Ureter (tissue), 1 donor: ENCODE results near the gene GMFB. TPM values are rescaled to one million over a fixed set of nuclear protein-coding genes. Genes with fewer than 3 reads are reported as not detected.

Experiments used
- DNase-seq: peaks from one replicate; pipeline ENCODE4 v3.0.0-alpha.2; 2020; ENCODE audit warnings: low spot score
- total RNA-seq: library from RNA; stranded (reverse); gene quantifications from one replicate; pipeline ENCODE4 v1.2.4, GENCODE V29; 2023
- donor health status: DM: yes; HTN: yes; CAD: no.

The GMFB gene
- total RNA-seq, 1 donor from 2014 or later = 35.9 TPM

DNA sequence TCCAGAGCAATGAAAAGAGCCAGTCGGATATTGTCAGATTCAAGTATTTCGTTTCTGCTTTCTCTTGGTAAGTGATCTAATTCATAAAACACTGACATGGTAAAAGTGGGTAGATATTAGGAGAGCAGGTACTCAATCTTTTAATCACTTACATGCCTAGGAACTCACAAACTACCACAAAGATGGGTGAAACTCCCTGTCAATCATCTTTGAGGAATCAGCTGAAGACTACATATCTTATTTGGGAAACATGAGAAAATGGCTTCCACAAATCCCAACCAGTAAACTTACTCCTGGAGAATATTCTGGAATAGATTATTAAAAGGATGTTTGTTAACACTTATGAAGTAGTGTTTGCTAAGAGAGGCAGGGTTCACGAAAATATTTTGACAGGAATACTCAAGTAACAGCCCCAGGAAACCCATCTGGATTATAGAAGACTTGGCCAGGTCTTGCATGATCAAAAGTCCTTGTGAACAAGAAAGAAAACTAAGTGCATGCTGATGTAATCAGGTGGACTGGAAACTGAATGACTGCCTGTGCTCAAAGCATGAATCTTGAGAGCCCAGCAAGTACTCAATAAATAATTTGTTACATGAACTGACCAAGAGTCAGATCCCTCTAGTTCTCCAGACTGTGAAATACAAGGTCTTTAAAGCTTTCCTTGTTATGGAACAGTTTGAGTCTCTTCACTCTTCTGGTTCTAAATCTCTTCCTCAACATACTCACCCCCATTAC, 63.1 kb downstream of the GMFB start:
- no peak for DNase-seq

DNA sequence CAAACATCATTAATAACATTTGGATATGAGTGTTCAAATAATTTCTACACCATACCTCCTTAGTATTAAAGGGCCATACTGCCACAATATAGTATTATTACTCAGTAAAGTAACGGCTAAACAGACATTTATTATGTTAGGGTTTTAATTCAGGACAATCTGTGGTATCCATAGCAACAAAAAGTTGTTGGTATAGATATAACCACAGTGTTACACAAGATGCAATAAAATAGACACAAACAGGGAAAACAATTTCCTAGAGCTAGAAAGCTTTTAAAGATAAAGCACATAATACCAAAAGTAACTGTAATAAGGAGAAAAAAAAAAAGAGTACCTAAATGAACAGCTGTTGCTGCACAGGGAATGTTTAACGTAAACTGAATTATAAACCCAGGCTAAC, 63.7 kb downstream of the GMFB start:
- no peak for DNase-seq

Other genes with a start within 250 kb of the GMFB start
- gene CDKN3, start 92.0 kb downstream of the GMFB start, total RNA-seq = 2.4 TPM
- 92.9 TPM for gene CNIH1, start 47.6 kb downstream of the GMFB start, total RNA-seq
- 17.2 TPM for gene CGRRF1, start 20.9 kb upstream of the GMFB start, total RNA-seq
- 56.6 TPM for gene SAMD4A, start 78.1 kb upstream of the GMFB start, total RNA-seq